Transverse colon (tissue), 3 donors: ENCODE data around the gene ERC2.

Source experiments
- CTCF ChIP-seq, 5 experiments: fragments of 200-600 bp in 3 of 5; fragments of 450-650 bp in 2 of 5; sonication (generic) in 3 of 5; IDR thresholded peaks; 1 replicate in 2 of 5; 2 replicates in 3 of 5; pipeline ENCODE4 v1.5.1; 2016 to 2017; ENCODE audit warnings: antibody characterized with exemption in 5 of 5, inconsistent platforms in 3 of 5, mild to moderate bottlenecking in 2 of 5, moderate library complexity in 1 of 5
- EP300 ChIP-seq: sonication (generic); formaldehyde crosslinking; IDR thresholded peaks from one replicate; pipeline ENCODE4 v1.6.1; 2017; ENCODE audit warnings: antibody characterized with exemption, low read depth
- POLR2A ChIP-seq: fragments of 450-650 bp; IDR thresholded peaks from one replicate; pipeline ENCODE4 v1.6.1; 2016; ENCODE audit warnings: antibody characterized with exemption, mild to moderate bottlenecking, moderate library complexity

- TF ChIP-seq EP300 = no peak
- no peak for TF ChIP-seq CTCF (IDR thresholded peaks at IDR 0.05)
- no peak for TF ChIP-seq POLR2A
Observed at GRCh38 chr3:55717481-55717880, 750.8 kb downstream of the ERC2 start.
